GM19023 (cell line): ENCODE data around the gene SPSB2.
A peak's percentile ranks its signal among the peaks of the same experiment; 100 is the strongest.

ENCODE experiments used
- ATAC-seq: cut with Tn5 transposase; IDR thresholded peaks from one replicate; pipeline ENCODE4 v1.9.1; 2021; ENCODE audit warnings: mild to moderate bottlenecking, moderate library complexity; ENCODE audit not compliant: unreplicated experiment

SPSB2 gene

DNA sequence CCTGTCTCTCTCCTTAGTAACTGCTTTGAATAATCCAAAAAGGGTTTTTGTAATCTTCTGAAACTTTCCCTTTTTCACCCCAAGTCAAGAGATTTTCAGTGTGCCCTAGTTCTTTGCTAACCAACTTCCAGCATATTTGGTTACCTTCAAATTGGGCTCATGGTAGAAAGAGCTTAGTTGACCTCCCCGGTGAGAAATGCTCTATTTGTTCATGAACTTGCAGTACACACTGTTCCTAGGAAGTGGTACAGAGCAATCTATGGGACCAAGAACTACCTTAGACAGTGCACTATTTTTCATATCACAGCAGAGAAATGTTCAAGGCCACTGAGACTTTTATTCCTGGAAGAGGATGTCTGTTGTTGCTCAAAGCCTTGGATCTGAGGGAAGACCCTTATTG is 19.5 kb downstream of the SPSB2 start:
- no peak for ATAC-seq

DNA sequence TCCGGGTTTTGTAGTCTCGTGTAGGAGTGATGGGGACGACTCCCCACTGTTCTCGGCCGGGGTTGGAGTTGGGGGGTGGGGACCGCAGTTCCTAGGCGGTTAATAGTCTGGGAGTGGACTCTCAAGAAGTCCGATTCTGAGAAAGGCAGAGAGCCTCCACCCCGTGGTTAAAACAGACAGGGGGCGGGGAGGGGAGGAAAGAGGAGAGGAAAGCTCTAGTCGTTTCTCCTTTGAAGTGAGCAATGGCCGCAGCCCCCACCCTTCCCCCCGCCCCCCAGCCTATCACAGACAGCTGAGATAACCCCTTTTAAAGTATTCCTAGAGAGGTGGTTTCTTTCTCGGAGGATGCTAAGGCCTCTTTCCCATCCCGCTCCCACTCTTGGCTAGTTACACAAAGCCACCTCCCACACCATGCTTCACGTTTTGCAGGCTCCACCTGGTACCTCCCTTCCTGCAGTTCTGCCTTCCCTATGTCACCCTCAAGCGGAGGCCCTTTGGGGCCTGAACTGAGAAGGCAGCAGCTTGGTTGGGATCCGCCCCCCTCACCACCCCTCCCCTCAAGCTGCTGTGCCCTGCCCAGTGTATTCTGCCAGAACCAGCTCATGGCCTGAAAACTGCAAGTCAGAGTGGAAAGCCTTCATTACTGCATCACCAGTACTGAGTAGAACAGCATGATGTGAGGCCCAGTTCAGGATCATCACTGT is 20.3 kb downstream of the SPSB2 start:
- ATAC-seq, result no peak

DNA sequence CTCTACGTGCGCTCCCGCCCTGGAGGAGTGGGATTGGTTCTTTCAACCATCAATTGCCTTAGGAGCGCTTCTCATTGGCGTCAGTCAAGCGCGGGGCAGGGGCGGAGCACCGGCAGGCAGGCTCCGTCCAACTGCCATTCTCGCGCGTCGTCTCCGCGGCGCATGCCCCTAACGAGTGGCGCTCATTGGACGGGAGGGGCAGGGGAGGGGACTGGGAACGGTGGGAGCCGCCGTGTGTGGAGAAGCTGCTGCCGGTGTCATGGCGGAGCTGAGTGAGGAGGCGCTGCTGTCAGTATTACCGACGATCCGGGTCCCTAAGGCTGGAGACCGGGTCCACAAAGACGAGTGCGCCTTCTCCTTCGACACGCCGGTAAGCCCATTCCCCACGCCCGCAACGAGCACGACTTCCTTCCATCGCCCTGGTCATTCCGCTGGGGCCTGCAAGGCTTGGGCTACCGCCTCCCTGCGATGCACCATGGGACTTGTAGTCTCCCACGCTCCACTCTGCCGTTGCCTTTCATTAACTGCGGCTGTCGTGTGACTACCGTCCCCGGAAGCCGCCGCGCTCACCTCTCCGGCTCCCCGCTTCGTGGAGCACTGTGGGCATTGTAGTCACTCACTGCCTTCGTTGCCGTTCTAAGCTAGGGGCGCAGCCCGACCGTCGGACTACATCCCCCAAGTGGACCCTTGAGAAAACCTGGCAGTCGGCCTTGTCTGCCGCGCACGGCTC is 21.0 kb downstream of the SPSB2 start, which contains the start of gene USP5:
Gene USP5, plus strand, starts transcription at position 230 of the 730 bp plus-strand sequence. Its CDS starts 30 bp downstream, at position 260.
- peak; percentile 76 for ATAC-seq

DNA sequence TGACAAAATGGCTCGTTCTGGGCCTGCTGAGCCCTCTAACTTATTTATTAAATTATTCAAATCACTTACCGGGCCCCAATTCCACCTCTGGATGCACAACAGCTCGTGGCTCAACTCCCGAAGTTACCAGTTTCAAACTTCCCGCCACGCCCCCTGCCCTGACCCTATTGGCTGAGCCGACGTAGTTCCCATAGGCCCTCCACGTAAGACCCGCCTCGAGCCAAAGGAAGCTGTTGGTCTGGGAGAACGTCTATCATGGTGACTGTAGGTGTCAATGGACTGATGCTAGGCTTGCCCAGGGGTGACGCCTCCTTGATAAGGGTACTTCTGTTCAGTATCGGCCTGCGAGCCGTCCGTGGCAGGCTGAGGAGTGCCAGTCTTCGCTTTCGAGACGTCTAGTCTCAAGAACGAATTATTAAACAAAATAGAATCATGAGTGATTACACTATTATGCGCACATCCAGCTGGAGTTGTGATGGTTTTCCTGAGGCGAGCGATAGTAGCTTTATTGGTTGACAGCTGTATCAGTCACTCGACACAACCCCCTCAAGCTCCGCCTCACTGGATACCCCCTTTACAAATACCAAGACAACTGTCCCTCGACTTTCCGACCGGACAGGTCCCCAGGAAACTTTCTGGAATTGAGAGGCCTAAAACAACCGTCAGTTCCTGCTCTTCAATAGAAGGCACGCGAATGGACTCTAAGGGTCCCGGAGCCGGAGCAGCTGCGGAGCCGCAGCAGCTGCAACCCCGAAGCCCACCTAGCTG is 21.8 kb downstream of the SPSB2 start, which contains the start of gene CDCA3:
Gene CDCA3, minus strand, starts transcription at position 134 of the 768 bp plus-strand sequence. CDS start 334 bp downstream, outside the sequence.
- peak; percentile 45 for ATAC-seq

DNA sequence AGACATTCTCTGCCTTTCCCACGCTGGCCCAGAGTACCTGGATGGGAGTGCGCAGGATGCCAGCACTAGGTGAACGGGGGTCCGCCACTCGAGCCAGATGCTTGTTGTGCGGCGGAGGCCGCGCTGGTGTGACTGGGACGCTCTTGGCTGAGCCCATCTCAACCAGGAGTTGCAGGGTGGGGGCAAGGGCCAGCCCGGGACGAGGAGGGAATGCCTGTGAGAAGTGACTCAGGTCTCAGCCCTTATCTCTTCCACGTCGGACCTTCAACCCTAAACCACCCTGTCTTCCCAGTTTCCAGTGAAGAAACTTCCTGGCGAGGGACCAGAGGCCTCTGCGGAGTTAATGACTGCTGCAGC is 22.3 kb downstream of the SPSB2 start:
- no peak for ATAC-seq

DNA sequence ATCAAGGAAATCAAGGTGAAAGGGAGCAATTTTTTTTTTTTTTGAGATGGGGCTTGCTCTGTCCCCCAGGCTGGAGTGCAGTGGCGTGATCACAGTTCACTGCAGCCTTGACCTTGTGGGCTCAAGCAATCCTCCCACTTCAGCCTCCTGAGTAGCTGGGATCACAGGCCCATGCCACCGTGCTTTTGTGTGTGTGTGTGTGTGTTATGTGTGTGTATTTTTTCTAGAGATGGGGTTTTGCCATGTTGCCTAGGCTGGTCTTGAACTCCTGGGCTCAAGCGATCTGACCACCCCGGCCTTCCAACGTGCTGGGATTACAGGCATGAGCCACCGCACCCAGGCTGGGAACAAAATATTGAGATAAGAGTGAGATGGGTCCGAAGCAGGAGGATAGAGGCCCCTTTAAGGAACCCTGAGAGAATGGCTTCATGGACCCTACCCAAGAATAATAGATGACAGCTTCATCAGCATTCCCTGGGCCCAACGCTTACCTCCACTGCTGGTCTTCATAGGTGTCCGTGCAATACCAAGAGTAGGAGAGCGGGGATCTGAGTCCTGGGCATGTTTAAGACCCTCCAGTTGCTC is 23.0 kb downstream of the SPSB2 start:
- ATAC-seq, result no peak

DNA sequence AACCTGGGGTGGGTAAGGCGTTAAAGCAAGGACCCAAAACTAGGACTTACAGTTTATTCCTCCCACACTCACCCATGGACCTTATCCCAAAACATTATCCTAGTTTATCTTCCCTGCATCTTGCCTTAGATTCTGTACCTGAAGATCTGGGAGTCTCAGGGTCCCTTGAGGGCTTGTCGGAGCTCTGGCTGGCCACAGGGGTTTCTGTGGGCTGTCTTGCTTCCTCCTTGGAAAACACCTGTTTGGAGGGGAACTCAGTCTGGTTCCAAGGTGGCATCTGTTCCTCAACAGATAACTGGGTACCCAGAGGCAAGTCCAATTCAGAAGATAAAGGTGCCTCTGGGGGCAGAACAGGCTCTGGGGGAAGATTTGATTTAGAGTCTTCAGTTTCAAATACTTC is 23.7 kb downstream of the SPSB2 start:
- ATAC-seq, result no peak

DNA sequence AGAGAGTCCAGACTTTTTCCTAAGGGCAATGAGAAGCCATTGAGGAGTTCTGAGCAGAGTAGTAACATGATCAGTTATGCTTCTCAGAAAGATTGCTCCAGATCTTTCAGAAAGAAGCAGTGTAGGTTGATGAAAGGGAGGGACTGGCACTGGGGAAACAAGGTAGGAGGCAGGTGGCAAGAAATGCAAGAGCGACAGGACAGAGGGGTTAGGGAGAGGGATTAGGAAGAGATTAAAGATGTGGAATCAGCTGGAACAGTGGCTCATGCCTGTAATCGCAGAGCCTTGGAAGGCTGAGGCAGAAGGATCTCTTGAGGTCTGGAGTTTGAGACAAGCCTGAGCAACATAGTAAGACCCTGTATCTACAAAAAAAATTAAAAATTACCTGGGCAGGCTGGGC is 25.4 kb downstream of the SPSB2 start:
- ATAC-seq, result no peak

DNA sequence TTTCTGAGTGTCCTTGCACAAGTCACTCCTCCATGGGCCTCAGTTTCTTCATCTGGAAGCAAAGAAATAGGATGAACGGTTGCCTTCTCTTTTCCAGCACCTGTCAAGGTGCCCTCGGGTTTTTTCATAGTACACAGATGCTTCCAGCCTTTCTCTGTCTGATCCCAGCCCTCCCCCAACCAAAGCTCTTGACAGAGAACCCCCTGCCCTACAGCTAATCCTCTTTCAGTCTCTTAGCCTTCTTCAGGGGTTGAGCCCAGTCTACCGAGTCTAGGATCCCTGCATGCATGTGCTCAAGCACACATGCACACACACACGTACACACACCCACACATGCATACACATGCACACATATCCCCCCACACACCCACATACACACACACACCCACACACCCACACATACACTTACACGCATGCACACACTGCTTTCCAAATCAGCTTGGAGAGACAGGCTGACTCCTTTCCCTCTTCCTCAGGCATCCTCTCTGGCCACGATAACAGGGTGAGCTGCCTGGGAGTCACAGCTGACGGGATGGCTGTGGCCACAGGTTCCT is 26.7 kb downstream of the SPSB2 start:
- no peak for ATAC-seq

DNA sequence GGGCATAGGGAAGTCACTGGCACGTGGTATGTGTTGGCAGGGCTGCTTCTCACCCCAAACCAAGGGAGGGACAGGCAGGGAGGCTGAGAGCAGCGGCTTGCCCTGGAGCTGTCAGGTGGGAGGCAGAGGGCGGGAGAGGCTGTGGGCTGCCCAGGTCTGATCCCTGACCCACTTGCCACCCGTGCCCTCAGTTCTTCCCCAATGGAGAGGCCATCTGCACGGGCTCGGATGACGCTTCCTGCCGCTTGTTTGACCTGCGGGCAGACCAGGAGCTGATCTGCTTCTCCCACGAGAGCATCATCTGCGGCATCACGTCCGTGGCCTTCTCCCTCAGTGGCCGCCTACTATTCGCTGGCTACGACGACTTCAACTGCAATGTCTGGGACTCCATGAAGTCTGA is 27.7 kb downstream of the SPSB2 start:
- no peak for ATAC-seq

DNA sequence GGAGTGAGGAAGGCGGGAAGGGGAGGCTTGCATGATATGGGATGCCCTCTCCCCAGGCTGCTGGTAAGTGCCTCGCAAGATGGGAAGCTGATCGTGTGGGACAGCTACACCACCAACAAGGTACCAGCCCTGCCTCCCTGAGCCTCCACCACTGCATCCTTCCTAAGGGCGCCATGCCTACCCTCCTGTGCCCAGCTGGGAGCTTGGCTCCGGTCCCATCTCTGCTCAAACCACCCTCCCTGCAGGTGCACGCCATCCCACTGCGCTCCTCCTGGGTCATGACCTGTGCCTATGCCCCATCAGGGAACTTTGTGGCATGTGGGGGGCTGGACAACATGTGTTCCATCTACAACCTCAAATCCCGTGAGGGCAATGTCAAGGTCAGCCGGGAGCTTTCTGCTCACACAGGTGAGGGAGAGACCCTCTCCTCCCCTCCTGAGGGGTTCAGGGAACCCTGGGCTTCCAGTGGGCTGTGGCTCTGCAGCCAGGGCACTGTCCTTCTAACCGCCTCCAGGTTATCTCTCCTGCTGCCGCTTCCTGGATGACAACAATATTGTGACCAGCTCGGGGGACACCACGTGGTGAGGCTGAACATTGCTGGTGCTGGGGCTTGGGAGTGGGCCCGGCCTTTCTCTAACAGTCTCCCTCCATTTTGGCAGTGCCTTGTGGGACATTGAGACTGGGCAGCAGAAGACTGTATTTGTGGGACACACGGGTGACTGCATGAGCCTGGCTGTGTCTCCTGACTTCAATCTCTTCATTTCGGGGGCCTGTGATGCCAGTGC is 29.8 kb downstream of the SPSB2 start:
- ATAC-seq, result no peak

DNA sequence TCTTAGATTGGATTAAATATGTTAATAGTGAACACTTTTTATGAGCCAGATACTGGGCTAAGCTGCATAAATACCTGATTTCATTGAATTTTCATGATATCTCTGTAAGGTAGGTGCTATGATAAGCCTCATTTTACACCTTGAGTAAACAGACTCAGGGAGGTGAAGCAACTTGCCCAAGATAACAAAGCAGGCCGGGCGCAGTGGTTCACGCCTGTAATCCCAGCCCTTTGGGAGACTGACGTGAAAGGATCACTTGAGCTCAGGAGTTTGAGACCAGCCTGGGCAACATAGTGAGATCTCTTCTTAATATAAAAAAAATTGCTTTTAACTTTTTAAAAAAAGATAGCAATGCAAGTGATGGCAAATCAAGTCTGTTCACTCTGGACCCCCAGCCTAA is 31.0 kb downstream of the SPSB2 start:
- ATAC-seq, result no peak

DNA sequence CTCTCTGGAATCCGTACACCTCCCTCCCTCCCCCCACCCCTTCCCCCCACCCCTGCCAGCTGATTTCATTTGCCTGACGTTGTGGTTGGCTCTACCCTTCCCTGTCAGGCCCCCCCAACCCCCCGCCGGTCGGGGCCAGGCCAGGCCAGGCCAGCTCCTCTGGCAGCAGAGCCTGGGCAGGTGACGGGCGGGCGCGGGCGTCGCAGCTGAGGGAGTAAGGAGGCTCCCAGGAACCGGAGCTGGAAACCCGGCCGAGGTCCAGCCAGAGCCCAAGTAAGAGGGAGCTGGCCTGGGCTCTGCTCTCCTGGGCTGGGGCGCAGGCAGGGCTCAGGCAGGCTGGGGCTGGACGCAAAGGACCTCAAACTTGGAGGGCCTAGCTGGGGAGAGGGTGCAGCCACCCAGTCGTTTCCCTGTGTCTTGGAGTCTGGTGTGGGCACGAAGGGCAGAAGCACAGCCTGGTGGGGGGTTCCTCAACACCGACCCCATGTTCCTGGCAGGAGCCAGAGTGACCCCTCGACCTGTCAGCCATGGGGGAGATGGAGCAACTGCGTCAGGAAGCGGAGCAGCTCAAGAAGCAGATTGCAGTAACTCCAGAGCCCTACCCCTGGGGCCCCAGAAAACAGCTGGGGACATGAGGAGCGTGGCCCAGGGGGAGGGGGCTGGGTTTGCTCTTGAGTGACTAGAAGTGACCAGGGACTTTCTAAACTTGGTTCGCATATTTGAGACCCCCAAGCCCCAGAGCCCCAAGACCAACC is 32.2 kb downstream of the SPSB2 start, which contains the start of gene GNB3:
Gene GNB3, plus strand, starts transcription at position 165 of the 755 bp plus-strand sequence. Its CDS starts 363 bp downstream, at position 528.
- ATAC-seq, result no peak

DNA sequence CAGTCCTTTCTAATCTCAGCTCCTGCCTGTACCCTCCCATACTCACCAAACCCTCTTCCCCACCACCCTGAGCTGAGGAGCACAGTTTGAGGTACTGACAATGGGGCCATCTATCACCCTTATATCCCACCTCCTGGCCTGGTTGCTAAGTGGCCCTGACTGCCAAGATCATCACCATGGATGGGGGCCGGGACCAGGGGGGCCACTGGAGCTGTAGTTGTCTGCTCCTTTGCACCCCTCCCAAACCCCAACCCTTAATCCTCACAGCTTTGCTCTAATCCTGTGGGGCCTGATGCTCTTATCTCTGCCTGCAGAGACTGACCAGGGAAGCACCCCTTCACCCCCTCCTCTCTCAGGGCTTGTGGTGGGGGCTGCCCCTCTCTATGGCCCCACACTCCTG is 32.8 kb downstream of the SPSB2 start:
- ATAC-seq, result no peak

DNA sequence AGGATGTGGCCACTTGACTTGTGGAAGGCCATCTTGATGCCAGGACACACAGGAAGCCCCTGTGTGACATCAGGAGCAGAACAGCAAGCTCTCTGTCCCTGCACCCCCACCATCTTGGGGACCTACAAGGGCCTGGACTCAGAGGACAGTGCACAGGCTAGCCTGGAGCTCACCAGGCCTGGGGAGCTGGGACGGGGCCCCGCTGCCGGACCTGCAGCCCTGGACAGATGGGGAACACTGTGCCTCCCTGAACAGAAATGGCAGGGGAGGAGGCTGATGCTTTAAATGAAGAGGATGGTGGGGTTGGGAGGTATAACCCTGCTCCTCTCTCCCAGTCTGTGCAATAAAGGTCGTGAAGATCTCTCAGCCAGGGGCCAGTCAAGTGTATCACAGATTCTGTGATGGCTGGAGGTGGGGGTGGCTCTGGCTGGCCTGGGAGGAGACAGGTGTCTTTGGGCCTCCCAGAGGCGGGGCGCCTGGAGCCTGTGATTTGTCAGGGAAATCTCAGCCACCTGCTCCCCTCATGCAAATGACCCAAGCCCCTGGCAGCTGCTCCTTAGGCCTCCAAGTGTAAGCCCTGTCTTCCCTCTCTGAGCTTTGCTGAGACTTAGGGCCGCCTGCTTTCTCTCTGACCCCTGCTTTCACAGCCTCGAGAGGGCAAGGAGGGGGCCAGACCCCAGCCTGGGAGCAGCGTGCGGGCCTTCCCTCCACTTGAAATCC is 33.5 kb downstream of the SPSB2 start:
- ATAC-seq, result peak; percentile 85

DNA sequence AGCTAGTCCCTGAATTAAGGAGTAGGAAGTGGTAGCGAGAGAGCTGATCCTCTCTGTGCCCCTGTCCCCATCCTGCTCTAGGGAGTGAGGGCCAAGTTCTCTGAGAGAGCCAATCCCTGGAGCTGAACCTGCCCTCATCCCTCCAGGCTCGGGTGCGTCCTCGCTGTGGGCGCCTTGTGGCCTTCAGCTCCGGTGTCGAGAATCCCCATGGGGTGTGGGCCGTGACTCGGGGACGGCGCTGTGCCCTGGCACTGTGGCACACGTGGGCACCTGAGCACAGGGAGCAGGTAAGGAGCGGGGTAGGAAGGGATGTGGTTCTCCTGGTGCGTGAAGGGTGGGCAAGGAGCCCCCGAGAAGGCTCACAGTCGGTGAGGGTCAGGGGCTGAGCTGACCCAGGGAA is 34.2 kb downstream of the SPSB2 start:
- ATAC-seq, result no peak

DNA sequence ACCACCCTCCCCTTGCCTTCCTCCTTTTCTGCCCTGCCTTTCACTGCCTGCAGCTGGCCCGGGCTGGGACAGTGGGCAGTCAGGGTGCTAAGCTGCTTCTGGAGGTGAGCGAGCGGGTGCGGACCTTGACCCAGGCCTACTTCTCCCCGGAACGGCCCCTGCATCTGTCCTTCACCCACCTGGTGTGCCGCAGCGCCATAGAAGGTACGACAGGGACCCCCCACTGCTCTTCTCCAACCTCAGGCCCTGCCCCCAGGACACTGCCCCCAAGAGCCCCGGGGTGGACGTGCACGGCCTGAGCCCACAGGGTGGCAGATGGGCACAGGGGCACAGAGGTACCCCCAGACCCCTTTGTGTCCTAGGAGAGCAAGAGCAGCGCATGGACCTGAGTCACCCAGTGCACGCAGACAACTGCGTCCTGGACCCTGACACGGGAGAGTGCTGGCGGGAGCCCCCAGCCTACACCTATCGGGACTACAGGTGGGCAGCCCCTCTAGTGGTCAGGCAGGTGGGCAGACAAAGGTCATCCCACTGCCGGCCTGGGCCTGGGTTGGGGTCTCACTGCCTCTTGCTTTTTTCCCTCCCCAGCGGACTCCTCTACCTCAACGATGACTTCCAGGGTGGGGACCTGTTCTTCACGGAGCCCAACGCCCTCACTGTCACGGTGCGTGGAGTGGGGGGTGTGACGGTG is 35.6 kb downstream of the SPSB2 start:
- no peak for ATAC-seq

DNA sequence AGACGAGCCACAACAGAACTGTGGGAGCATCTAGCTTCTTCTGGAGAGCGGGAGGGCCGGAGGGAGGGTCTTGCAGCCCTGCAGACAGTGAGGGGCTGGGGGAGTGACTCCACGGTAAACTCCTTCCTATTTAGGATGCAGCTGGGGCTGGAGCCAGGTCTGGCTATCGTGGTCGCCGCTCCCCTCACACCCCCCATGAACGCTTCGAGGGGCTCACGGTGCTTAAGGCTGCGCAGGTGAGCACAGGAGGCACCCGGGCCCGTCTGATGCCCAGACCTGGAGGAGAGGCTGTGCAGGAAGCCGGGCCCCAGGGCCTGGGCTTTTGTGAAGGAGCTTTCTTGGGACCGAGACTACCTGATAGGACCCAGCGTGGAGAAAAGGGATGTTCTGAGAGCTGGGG is 36.3 kb downstream of the SPSB2 start:
- no peak for ATAC-seq
